Measurements from ENCODE around the gene CMIP. TPM values are rescaled to one million over a fixed set of nuclear protein-coding genes. Genes with fewer than 3 reads are reported as not detected.
"Not testable (repeated sequence)": the region's sequence is repeated elsewhere in the genome, so short reads cannot be mapped to it uniquely, and the experiment has no call there.

The CMIP gene
- total RNA-seq, 2 donors from 2014 or later, result 35.5 to 51.5 TPM

DNA sequence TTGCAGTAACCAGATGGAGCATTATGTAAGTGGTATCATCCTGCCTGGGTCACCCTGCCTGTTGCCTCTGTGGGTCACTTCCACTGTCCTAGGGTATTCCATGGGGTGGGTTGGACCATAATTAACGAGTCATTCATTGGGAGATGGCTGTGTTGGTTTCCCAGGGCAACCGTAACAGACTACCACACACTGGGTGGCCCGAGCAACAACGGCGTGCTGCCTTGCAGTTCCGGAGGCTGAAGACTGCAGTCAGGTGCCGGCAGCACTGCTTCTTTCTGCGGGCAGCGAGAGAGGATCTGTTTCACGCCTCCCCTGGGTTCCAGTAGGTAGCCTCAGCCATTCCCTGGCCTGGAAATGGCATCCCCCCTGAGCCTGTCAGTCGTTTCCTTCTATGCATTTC is 28.9 kb upstream of the CMIP start:
- Mint-ChIP-seq H3K27ac (no peak overlapping the region), H3K9me3 (no peaks in the 10 kb centered on the region), H3K36me3 (no peaks in the 10 kb centered on the region)
- DNase-seq (ENCODE audit: low spot score in 2 of 2) (no peak), ATAC-seq (no peak)

DNA sequence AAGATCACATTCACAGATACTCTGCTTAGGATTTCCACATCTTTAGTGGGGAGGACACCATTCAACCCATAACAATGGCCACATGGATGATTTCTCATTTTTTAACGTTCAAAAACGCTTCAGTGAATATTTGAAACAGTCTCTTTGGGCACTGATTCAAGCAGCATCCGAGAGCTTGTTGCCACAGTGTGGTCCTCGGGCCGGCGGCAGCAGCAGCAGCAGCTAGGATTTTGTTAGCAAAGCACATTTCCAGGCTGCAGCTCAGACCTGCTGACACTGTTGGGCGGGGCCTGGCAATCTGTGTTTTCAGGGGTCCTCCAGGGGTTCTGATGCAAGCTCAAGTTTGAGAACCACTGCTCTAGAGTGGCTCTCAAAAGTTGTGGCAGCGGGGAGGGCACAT is 27.9 kb upstream of the CMIP start:
- Mint-ChIP-seq H3K36me3 (no peaks in the 10 kb centered on the region), H3K27ac (no peak overlapping the region), H3K9me3 (no peaks in the 10 kb centered on the region)
- ATAC-seq, result no peak
- no peak for DNase-seq (ENCODE audit: low spot score in 2 of 2)

DNA sequence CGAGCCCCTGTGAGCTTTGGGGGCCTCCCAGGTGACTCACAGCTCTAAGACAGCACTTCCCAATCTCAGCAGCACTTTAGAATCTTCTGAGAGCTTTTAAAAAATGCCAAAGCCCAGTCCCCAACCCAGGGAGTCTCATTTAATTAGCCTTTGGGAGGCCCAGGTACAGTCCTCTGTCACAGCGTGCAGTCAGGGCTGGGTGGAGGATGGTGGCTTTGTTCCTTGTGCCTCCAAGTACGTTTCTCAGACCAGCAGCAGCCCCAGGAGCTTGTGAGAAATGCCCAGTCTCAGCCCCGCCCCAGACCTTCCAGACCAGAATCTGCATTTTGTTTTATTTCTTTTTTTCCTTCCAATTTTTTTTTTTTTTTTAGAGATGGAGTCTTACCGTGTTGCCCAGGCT is 27.4 kb upstream of the CMIP start:
- ATAC-seq, result no peak
- Mint-ChIP-seq H3K27ac (peak overlapping the region in 1 of 2 donors; percentile 44), H3K36me3 (no peaks in the 10 kb centered on the region), H3K9me3 (no peaks in the 10 kb centered on the region)
- no peak for DNase-seq (ENCODE audit: low spot score in 2 of 2)

- DNase-seq (ENCODE audit: low spot score in 2 of 2), result no peak
- no peaks in the 10 kb centered on the region for H3K36me3 Mint-ChIP-seq
- ATAC-seq, result no peak
These were observed 24.8 kb upstream of the CMIP start for GRCh38 chr16:81419806-81420205.

DNA sequence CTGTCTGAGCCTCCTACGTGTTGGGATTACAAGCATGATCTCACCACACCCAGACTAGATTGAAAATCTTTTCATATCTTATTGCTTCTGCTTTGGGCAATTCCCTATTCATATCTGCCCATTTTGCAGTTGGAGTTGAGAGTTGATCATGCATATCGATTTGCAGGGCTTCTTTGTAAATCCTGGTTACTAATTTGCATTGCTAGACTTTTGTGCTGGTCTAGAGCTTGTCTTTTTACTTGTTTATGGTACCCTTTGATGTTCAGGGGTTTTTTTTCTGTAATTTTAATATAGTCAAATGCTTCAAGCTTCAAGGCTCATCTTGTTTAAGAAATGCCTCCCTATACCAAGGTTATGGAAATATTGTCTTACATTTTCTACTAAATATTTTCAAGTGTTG is 23.5 kb upstream of the CMIP start:
- H3K36me3 Mint-ChIP-seq, result no peaks in the 10 kb centered on the region

More at GRCh38 chr16:81419806-81420205, 24.8 kb upstream of the CMIP start:
- H3K9me3 Mint-ChIP-seq, result peaks cover 2% of the 10 kb centered on the region in 2 donors
- no peak overlapping the region for H3K27ac Mint-ChIP-seq

GRCh38 chr16:81421536-81421935 is 23.1 kb upstream of the CMIP start:
- no peaks in the 10 kb centered on the region for H3K36me3 Mint-ChIP-seq
- DNase-seq (ENCODE audit: low spot score in 2 of 2) (no peak), ATAC-seq (no peak)
- H3K9me3 Mint-ChIP-seq, result peaks cover 4 to 5% of the 10 kb centered on the region in 2 donors
- no peak overlapping the region for H3K27ac Mint-ChIP-seq

More for the DNA sequence above, 23.5 kb upstream of the CMIP start:
- H3K9me3 Mint-ChIP-seq, result peaks cover 4 to 5% of the 10 kb centered on the region in 2 donors
- ATAC-seq (no peak), DNase-seq (ENCODE audit: low spot score in 2 of 2) (no peak)
- H3K27ac Mint-ChIP-seq, result no peak overlapping the region

GRCh38 chr16:81422153-81422552 is 22.5 kb upstream of the CMIP start:
- not testable (repeated sequence) for H3K9me3 Mint-ChIP-seq; H3K36me3 Mint-ChIP-seq; H3K27ac Mint-ChIP-seq; ATAC-seq; DNase-seq (ENCODE audit: low spot score in 2 of 2)

- Mint-ChIP-seq H3K9me3 (peaks cover 4 to 5% of the 10 kb centered on the region in 2 donors), H3K27ac (peak overlapping the region; percentile 57 to 91), H3K36me3 (no peaks in the 10 kb centered on the region)
- DNase-seq (ENCODE audit: low spot score in 2 of 2) (peak in 1 of 2 donors; percentile 60), ATAC-seq (peak; percentile 51 to 99)
These were observed 19.8 kb upstream of the CMIP start for GRCh38 chr16:81424771-81425170.

DNA sequence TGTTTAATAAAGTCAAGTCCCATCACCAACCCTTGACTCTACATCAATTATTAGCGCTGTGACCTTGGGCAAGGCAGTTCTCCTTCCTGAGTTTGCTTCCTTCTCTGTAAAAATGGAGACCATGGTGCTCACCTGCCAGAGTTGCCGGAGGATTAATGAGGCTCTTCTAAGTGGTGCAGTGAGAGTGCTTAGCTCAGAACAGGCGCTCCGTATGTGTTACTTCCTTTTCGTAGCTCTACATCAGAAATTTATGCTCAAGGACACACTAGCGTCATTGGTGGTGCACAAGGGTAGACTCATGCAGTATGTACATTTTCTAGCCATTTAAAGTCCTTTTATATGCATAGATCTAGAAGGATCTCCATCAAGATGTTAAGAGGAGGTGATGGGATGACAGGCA is 17.4 kb upstream of the CMIP start:
- H3K36me3 Mint-ChIP-seq, result no peaks in the 10 kb centered on the region
- H3K27ac Mint-ChIP-seq, result no peak overlapping the region
- no peak for ATAC-seq

GRCh38 chr16:81429045-81429521 is 15.5 kb upstream of the CMIP start:
- Mint-ChIP-seq H3K27ac (no peak overlapping the region), H3K9me3 (peaks cover 4 to 5% of the 10 kb centered on the region in 2 donors), H3K36me3 (no peaks in the 10 kb centered on the region)
- DNase-seq (ENCODE audit: low spot score in 2 of 2) (no peak), ATAC-seq (no peak)

More for the DNA sequence above, 17.4 kb upstream of the CMIP start:
- no peak for DNase-seq (ENCODE audit: low spot score in 2 of 2)
- H3K9me3 Mint-ChIP-seq, result peaks cover 4 to 5% of the 10 kb centered on the region in 2 donors

GRCh38 chr16:81431554-81432353 is 12.9 kb upstream of the CMIP start:
- DNase-seq (ENCODE audit: low spot score in 2 of 2), result no peak
- Mint-ChIP-seq H3K9me3 (no peaks in the 10 kb centered on the region), H3K27ac (no peak overlapping the region), H3K36me3 (no peaks in the 10 kb centered on the region)
- no peak for ATAC-seq

GRCh38 chr16:81432937-81433557 is 11.6 kb upstream of the CMIP start:
- H3K27ac Mint-ChIP-seq, result no peak overlapping the region
- no peaks in the 10 kb centered on the region for H3K9me3 Mint-ChIP-seq
- DNase-seq (ENCODE audit: low spot score in 2 of 2) (no peak), ATAC-seq (no peak)
- H3K36me3 Mint-ChIP-seq, result no peaks in the 10 kb centered on the region

GRCh38 chr16:81435103-81435502 is 9.5 kb upstream of the CMIP start:
- H3K36me3 Mint-ChIP-seq, result no peaks in the 10 kb centered on the region
- peak overlapping the region in 1 of 2 donors; percentile 37 for H3K27ac Mint-ChIP-seq
- H3K9me3 Mint-ChIP-seq, result no peaks in the 10 kb centered on the region
- DNase-seq (ENCODE audit: low spot score in 2 of 2) (no peak), ATAC-seq (no peak)

DNA sequence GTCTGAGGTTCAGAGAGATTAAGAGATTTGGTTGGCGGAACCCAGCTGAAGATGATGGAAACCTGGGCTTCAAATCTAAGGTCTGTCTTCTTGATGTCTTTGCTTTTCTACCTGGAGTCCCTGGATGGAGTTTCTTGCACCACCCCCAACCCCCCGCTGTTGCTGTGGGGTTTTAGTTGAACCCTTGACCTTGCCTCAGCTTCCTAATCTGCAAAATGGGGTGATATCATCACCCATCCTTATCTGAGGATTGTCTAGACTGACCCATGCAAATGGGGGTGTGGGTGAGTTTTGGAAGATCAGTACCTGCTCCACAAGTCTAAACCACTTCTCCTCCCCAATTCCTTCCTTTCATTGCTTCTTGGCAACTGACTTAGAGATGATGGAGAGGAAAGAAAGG is 9.0 kb upstream of the CMIP start:
- no peak overlapping the region for H3K27ac Mint-ChIP-seq
- DNase-seq (ENCODE audit: low spot score in 2 of 2) (no peak), ATAC-seq (no peak)
- no peaks in the 10 kb centered on the region for H3K9me3 Mint-ChIP-seq
- no peaks in the 10 kb centered on the region for H3K36me3 Mint-ChIP-seq

DNA sequence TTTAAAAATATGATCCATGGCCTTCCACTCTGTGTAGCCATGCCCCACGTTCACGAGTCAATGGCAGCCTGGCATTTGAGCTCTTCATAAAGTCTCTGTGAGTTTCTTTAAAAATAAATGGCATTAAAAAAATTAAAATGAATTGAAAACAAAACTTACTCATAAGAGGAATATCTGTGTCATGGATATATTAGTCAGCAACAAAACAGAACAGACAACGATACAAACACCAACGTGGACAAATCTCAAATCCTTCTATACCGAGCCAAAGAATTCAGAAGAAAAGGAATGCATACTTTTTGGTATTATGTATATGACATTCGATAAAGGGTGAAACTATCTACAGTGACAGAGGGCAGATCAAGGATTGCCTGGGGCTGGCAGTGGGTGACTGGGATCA is 8.2 kb upstream of the CMIP start:
- no peaks in the 10 kb centered on the region for H3K36me3 Mint-ChIP-seq
- H3K27ac Mint-ChIP-seq, result no peak overlapping the region
- DNase-seq (ENCODE audit: low spot score in 2 of 2) (no peak), ATAC-seq (no peak)
- no peaks in the 10 kb centered on the region for H3K9me3 Mint-ChIP-seq

DNA sequence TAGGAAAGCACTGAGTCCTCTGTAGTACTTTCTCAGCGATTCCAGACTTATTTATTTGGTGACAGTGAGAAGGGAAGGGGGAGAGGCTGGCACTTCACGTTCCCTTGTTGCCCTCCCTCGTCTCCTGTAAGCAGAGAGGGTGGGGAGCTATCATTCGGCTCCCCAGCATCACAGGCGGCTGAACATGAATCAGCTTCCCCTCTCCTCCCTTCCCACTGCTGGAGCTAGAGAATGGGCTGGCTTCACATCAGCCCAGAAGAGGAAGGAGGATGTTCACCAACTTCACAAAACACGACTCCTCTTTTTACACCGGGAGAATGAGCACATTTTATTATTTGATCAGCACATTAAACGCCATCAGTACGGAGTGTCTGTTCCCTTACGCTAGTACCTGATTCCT is 6.7 kb upstream of the CMIP start:
- DNase-seq (ENCODE audit: low spot score in 2 of 2), result no peak
- Mint-ChIP-seq H3K9me3 (no peaks in the 10 kb centered on the region), H3K27ac (no peak overlapping the region), H3K36me3 (no peaks in the 10 kb centered on the region)
- ATAC-seq, result no peak

- H3K9me3 Mint-ChIP-seq, result no peaks in the 10 kb centered on the region
- no peak for ATAC-seq
- H3K36me3 Mint-ChIP-seq, result peaks cover 4% of the 10 kb centered on the region in 2 donors
- DNase-seq (ENCODE audit: low spot score in 2 of 2), result no peak
- no peak overlapping the region for H3K27ac Mint-ChIP-seq
These were observed 3.5 kb upstream of the CMIP start for GRCh38 chr16:81440888-81441761.
